KOPT-K1 (cell line): ENCODE measurements around the gene GNB5.

ENCODE experiments used
- H3K27ac ChIP-seq: fragments of 200-600 bp; sonication (generic); 2 replicates; pipeline ENCODE4 v1.5.1; 2016; ENCODE audit warnings: antibody characterized with exemption, mild to moderate bottlenecking, low read depth, low read length; ENCODE audit not compliant: poor library complexity, severe bottlenecking
- H3K36me3 ChIP-seq: fragments of 200-600 bp; sonication (generic); 2 replicates; pipeline ENCODE4 v1.5.1; 2017; ENCODE audit warnings: antibody characterized with exemption, mild to moderate bottlenecking, low read length, moderate library complexity; ENCODE audit not compliant: insufficient read depth
- H3K9me3 ChIP-seq: fragments of 200-600 bp; sonication (generic); 2 replicates; pipeline ENCODE4 v1.5.1; 2017; ENCODE audit warnings: antibody characterized with exemption, low read length, mild to moderate bottlenecking; ENCODE audit not compliant: insufficient read depth, poor library complexity, severe bottlenecking

GNB5 gene

GRCh38 chr15:52220251-52220650, 29.1 kb upstream of the GNB5 start:
- Histone ChIP-seq H3K27ac (peak overlapping the region; percentile 98), H3K36me3 (no peaks in the 10 kb centered on the region), H3K9me3 (no peaks in the 10 kb centered on the region)

- H3K9me3 ChIP-seq = no peaks in the 10 kb centered on the region
- H3K36me3 ChIP-seq = no peaks in the 10 kb centered on the region
- H3K27ac ChIP-seq = no peak overlapping the region
Observed at GRCh38 chr15:52218816-52219215, 27.6 kb upstream of the GNB5 start.

- Histone ChIP-seq H3K9me3 (no peaks in the 10 kb centered on the region), H3K27ac (no peak overlapping the region), H3K36me3 (no peaks in the 10 kb centered on the region)
Observed at GRCh38 chr15:52218371-52218770, 27.2 kb upstream of the GNB5 start.

GRCh38 chr15:52217186-52217585, 26.0 kb upstream of the GNB5 start:
- Histone ChIP-seq H3K36me3 (no peaks in the 10 kb centered on the region), H3K27ac (no peak overlapping the region), H3K9me3 (no peaks in the 10 kb centered on the region)

- no peaks in the 10 kb centered on the region for H3K36me3 ChIP-seq
- no peak overlapping the region for H3K27ac ChIP-seq
- H3K9me3 ChIP-seq = no peaks in the 10 kb centered on the region
Observed at GRCh38 chr15:52214553-52214952, 23.4 kb upstream of the GNB5 start.

GRCh38 chr15:52213206-52213605, 22.0 kb upstream of the GNB5 start:
- Histone ChIP-seq H3K9me3 (no peaks in the 10 kb centered on the region), H3K27ac (no peak overlapping the region), H3K36me3 (no peaks in the 10 kb centered on the region)

- H3K27ac ChIP-seq = no peak overlapping the region
- H3K9me3 ChIP-seq = no peaks in the 10 kb centered on the region
- no peaks in the 10 kb centered on the region for H3K36me3 ChIP-seq
Observed at GRCh38 chr15:52208306-52208946, 17.2 kb upstream of the GNB5 start.

GRCh38 chr15:52207191-52207590, 16.0 kb upstream of the GNB5 start:
- Histone ChIP-seq H3K36me3 (no peaks in the 10 kb centered on the region), H3K9me3 (no peaks in the 10 kb centered on the region), H3K27ac (no peak overlapping the region)

GRCh38 chr15:52206446-52206845, 15.3 kb upstream of the GNB5 start:
- no peaks in the 10 kb centered on the region for H3K36me3 ChIP-seq

GRCh38 chr15:52204657-52205056, 13.5 kb upstream of the GNB5 start:
- H3K9me3 ChIP-seq = no peaks in the 10 kb centered on the region
- H3K27ac ChIP-seq = no peak overlapping the region
- no peaks in the 10 kb centered on the region for H3K36me3 ChIP-seq

More at GRCh38 chr15:52206446-52206845, 15.3 kb upstream of the GNB5 start:
- Histone ChIP-seq H3K9me3 (no peaks in the 10 kb centered on the region), H3K27ac (no peak overlapping the region)

- no peaks in the 10 kb centered on the region for H3K9me3 ChIP-seq
- no peak overlapping the region for H3K27ac ChIP-seq
- H3K36me3 ChIP-seq = no peaks in the 10 kb centered on the region
Observed at GRCh38 chr15:52200831-52201365, 9.7 kb upstream of the GNB5 start.

GRCh38 chr15:52199271-52199670, 8.1 kb upstream of the GNB5 start:
- Histone ChIP-seq H3K27ac (no peak overlapping the region), H3K9me3 (no peaks in the 10 kb centered on the region), H3K36me3 (no peaks in the 10 kb centered on the region)

GRCh38 chr15:52196891-52197290, 5.7 kb upstream of the GNB5 start:
- Histone ChIP-seq H3K9me3 (no peaks in the 10 kb centered on the region), H3K36me3 (no peaks in the 10 kb centered on the region), H3K27ac (no peak overlapping the region)

GRCh38 chr15:52193791-52194190, 2.6 kb upstream of the GNB5 start:
- Histone ChIP-seq H3K9me3 (no peaks in the 10 kb centered on the region), H3K36me3 (no peaks in the 10 kb centered on the region), H3K27ac (no peak overlapping the region)

GRCh38 chr15:52193321-52193720, 2.1 kb upstream of the GNB5 start:
- Histone ChIP-seq H3K36me3 (no peaks in the 10 kb centered on the region), H3K27ac (no peak overlapping the region), H3K9me3 (no peaks in the 10 kb centered on the region)
